ENCODE data around the gene GALNT9. TPM values are rescaled to one million over a fixed set of nuclear protein-coding genes. Genes with fewer than 3 reads are reported as not detected.

The GALNT9 gene
- total and polyA plus RNA-seq, 2 experiments from 2014 or later: 0.33 to 1.4 TPM

DNA sequence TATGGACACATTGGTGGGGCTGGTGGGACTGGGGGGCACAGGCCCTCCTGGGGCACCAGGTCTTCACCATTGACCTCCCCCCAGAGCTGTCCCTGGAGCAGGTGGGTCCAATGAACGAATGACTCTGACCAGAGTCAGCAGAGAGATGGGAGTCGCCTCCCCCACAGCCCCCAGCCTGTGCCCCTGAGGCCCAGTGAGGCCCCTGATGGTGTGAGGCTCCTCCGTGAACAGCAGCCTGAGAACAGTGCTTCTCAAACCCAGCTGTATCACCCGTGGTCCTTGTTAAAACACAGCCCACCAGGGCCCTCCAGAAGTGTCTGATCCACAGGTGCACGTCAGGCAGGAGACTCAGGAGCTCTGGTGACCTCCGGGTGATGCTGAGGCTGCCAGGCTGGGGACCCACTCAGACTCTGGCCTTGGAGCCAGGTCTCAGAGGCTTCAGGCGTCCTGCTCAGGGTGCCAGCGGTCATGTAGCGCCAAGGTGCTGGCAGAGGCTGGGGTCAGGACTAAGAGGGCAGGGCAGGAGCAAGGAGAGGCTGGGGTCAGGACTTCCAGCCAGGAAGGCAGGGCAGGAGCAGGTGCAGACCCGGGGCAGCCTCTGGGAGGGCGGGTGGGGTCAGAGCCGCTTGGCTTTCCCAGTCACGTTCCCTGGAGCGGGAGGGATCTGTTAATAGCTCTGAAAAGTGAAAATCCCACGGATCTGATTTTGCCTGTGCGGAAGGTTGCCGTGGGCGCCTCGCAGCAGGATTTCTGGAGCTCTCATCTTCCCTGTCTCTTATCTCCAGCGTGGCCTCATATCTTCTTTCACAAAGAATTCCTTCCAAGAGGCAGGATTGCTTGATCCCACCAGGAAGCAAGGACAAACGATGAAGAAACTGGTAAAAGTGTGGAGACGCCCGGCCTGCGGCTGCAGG lies 35.0 kb downstream of the GALNT9 start:
- peaks cover 17% of the 10 kb centered on the region for H3K27me3 ChIP-seq (replicated peaks; ENCODE audit: insufficient read depth)
- H3K79me2 ChIP-seq (ENCODE audit: insufficient read depth): no peaks in the 10 kb centered on the region
- WGBS, 2 experiments (ENCODE audit: low coverage in 1 of 2, low lambda C conversion rate in 2 of 2, missing lambda C conversion rate in 2 of 2): 53 to 57% methylated on average over 18 to 22 of the region's 24 CpGs
- H3K4me3 ChIP-seq: no peak overlapping the region
- no peaks in the 10 kb centered on the region for H3K9me3 ChIP-seq (ENCODE audit: low read depth)
- H3K9ac ChIP-seq: no peak overlapping the region
- DNase-seq: no peak
- H3K36me3 ChIP-seq (ENCODE audit: low read depth): no peaks in the 10 kb centered on the region
- H3K4me2 ChIP-seq (ENCODE audit: unreplicated experiment): no peak overlapping the region
- no peaks in the 10 kb centered on the region for H4K20me1 ChIP-seq (ENCODE audit: insufficient read depth)
- no peaks in the 10 kb centered on the region for H3K4me1 ChIP-seq (ENCODE audit: insufficient read depth)
- H3K9me2 ChIP-seq (ENCODE audit: insufficient read depth): no peaks in the 10 kb centered on the region
- no peaks in the 10 kb centered on the region for H3F3A ChIP-seq (ENCODE audit: insufficient read depth)
- in situ Hi-C loops (cut with MboI): no loop called here
- TF ChIP-seq EZH2 (IDR thresholded peaks at IDR 0.05; ENCODE audit: insufficient read depth, poor library complexity, severe bottlenecking) (no peak), EZH2phosphoT487 (IDR thresholded peaks at IDR 0.05; ENCODE audit: insufficient read depth, low read depth) (no peak)
- H3K27ac ChIP-seq: no peak overlapping the region
- no peak overlapping the region for H2AFZ ChIP-seq

DNA sequence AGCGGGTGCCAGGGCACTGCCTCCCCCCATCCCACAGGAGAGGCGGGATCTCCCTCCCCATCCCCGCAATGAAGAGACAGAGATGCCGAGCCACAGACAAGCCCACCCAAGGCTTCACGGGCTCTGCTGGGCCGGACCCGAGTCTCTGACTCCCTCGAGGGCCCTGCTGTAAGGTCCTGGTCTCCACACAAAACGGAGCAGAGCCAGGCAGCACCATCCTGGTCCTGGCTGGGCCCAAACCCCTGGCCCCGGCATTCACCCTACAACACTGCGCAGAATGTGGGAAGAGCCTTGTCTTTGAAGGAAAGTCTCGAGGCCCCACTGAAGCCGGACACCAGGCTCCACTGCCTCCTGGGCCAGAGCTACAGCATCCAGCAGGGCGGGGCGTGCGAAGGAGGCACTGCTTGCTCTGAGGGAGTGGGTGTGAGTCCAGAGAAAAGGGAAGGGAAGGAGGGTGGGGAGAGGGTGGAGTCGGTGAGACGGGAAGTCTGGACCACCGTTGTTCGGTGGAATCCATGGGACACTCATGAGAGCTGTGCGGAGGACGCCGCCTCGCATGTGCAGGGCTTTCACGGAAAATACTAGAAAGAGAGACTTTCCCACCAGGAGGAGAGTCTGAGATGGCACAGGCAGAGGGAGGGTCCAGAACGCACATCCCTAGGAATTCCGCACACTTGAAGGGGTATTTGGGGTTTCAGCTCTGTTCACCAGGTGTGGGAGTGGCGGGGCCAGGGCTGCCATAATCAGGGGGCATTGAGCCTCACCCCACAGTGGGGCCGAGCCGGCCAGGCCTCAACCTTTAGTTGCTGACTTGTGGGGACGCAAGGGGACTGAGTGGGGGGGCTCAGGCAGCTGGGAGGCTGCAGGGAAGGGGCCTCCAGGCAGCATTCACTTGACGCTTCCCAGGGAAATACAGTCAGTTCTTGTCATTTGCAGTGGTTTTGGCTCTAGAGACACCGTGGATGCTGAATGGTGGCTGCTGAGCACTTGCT lies 36.8 kb downstream of the GALNT9 start:
- TF ChIP-seq EZH2phosphoT487 (IDR thresholded peaks at IDR 0.05; ENCODE audit: insufficient read depth, low read depth): no peak
- no peak for TF ChIP-seq EZH2 (IDR thresholded peaks at IDR 0.05; ENCODE audit: insufficient read depth, poor library complexity, severe bottlenecking)
- in situ Hi-C loops (cut with MboI): no loop called here
- WGBS, 2 experiments (ENCODE audit: low coverage in 1 of 2, low lambda C conversion rate in 2 of 2, missing lambda C conversion rate in 2 of 2): 63 to 66% methylated on average over 33 of the region's 33 CpGs

DNA sequence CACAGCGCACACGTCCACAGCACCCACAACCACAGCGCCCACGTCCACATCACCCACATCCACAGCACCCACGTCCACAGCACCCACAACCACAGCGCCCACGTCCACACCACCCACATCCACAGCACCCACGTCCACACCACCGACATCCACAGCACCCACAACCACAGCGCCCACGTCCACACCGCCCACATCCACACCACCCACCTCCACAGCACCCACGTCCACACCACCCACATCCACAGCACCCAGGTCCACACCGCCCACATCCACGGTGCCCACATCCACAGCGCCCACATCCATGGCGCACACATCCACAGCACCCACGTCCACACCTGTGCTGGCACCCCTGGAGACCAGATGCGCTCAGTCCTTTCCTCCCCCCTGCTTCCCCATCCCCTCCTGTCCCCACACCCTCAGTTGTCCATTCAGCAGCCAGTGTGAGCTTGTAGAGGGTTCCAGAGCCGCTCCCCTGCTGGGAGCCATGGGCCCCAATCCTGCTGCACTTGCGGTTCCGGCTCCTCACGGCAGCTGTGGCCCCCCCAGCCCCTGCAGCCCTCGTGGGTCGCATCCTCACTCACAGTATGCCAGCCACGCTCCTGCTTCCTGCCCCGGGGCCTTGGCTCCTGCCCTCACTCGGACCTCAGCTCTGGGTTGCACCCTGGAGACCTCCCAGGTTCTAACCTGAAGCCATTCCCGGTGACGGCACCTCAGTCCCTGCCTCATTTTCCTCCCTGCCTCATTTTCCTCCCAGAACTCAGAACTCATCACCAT lies 37.8 kb downstream of the GALNT9 start:
- TF ChIP-seq EZH2 (IDR thresholded peaks at IDR 0.05; ENCODE audit: insufficient read depth, poor library complexity, severe bottlenecking): no peak
- TF ChIP-seq EZH2phosphoT487 (IDR thresholded peaks at IDR 0.05; ENCODE audit: insufficient read depth, low read depth): no peak
- Histone ChIP-seq H3K4me2 (ENCODE audit: unreplicated experiment) (no peak overlapping the region), H3K4me1 (ENCODE audit: insufficient read depth) (no peaks in the 10 kb centered on the region; the same call in 1 of the 2 replicates), H3K9ac (no peak overlapping the region), H3K79me2 (ENCODE audit: insufficient read depth) (no peaks in the 10 kb centered on the region), H4K20me1 (ENCODE audit: insufficient read depth) (no peaks in the 10 kb centered on the region), H3K4me3 (no peak overlapping the region), H3K9me2 (ENCODE audit: insufficient read depth) (no peaks in the 10 kb centered on the region), H3K9me3 (ENCODE audit: low read depth) (no peaks in the 10 kb centered on the region), H3K27ac (no peak overlapping the region), H3F3A (ENCODE audit: insufficient read depth) (no peaks in the 10 kb centered on the region), H3K27me3 (replicated peaks; ENCODE audit: insufficient read depth) (peaks cover 22% of the 10 kb centered on the region), H2AFZ (no peak overlapping the region), H3K36me3 (ENCODE audit: low read depth) (no peaks in the 10 kb centered on the region)
- WGBS, 2 experiments (ENCODE audit: low coverage in 1 of 2, low lambda C conversion rate in 2 of 2, missing lambda C conversion rate in 2 of 2): 74 to 76% methylated on average over 12 to 30 of the region's 30 CpGs
- DNase-seq: no peak
- in situ Hi-C loops (cut with MboI): no loop called here

More for the DNA sequence above, 36.8 kb downstream of the GALNT9 start:
- Histone ChIP-seq H3K9me3 (ENCODE audit: low read depth) (no peaks in the 10 kb centered on the region), H3K4me2 (ENCODE audit: unreplicated experiment) (no peak overlapping the region), H3K4me1 (ENCODE audit: insufficient read depth) (no peaks in the 10 kb centered on the region), H3K9me2 (ENCODE audit: insufficient read depth) (no peaks in the 10 kb centered on the region), H3K27ac (no peak overlapping the region), H3K27me3 (replicated peaks; ENCODE audit: insufficient read depth) (peaks cover 22% of the 10 kb centered on the region), H4K20me1 (ENCODE audit: insufficient read depth) (no peaks in the 10 kb centered on the region), H2AFZ (no peak overlapping the region), H3K36me3 (ENCODE audit: low read depth) (no peaks in the 10 kb centered on the region), H3K4me3 (no peak overlapping the region), H3F3A (ENCODE audit: insufficient read depth) (no peaks in the 10 kb centered on the region), H3K79me2 (ENCODE audit: insufficient read depth) (no peaks in the 10 kb centered on the region), H3K9ac (no peak overlapping the region)
- no peak for DNase-seq

DNA sequence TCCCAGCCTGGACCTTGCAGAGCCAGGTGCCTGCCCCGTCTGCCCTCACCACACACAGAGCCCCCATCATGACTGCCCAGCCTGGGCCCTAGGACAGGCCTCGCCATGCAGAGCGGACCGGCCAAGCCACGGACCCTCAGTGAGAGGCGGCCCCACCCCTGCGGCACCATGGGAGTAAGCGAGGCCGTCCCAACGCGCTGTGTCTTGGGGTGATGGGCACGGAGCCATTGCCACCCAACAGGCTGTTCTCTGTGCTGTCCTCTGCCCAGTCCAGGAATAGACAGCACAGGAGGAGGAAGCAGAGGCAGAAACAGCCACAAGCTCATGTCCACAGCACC lies 39.2 kb downstream of the GALNT9 start:
- TF ChIP-seq EZH2 (IDR thresholded peaks at IDR 0.05; ENCODE audit: insufficient read depth, poor library complexity, severe bottlenecking) (no peak), EZH2phosphoT487 (IDR thresholded peaks at IDR 0.05; ENCODE audit: insufficient read depth, low read depth) (no peak)
- no peaks in the 10 kb centered on the region for H4K20me1 ChIP-seq (ENCODE audit: insufficient read depth)
- no peak overlapping the region for H3K4me3 ChIP-seq
- no peak overlapping the region for H3K27ac ChIP-seq
- 83 to 84% methylated on average over 12 of the region's 12 CpGs for WGBS, 2 experiments (ENCODE audit: low coverage in 1 of 2, low lambda C conversion rate in 2 of 2, missing lambda C conversion rate in 2 of 2)
- no peak overlapping the region for H2AFZ ChIP-seq
- H3K9me2 ChIP-seq (ENCODE audit: insufficient read depth): no peaks in the 10 kb centered on the region
- H3K9ac ChIP-seq: no peak overlapping the region
- H3K36me3 ChIP-seq (ENCODE audit: low read depth): no peaks in the 10 kb centered on the region
- H3K4me2 ChIP-seq (ENCODE audit: unreplicated experiment): no peak overlapping the region
- in situ Hi-C loops (cut with MboI): no loop called here
- no peaks in the 10 kb centered on the region for H3F3A ChIP-seq (ENCODE audit: insufficient read depth)
- no peaks in the 10 kb centered on the region for H3K9me3 ChIP-seq (ENCODE audit: low read depth)
- no peaks in the 10 kb centered on the region for H3K79me2 ChIP-seq (ENCODE audit: insufficient read depth)
- peaks cover 25% of the 10 kb centered on the region for H3K27me3 ChIP-seq (replicated peaks; ENCODE audit: insufficient read depth)
- H3K4me1 ChIP-seq (ENCODE audit: insufficient read depth): no peaks in the 10 kb centered on the region; the same call in 1 of the 2 replicates
- no peak for DNase-seq
